Activated CD4-positive, alpha-beta T cell treated with anti-CD3 and anti-CD28 coated beads, Interleukin-2, amount 50 U/mL, for 48 hours (primary cell): ENCODE results near the gene DOK7.

Experiments used
- DNase-seq, 2 experiments: peaks; one replicate each; pipeline ENCODE4 v3.0.0-alpha.2; 2020

The DOK7 gene

DNA sequence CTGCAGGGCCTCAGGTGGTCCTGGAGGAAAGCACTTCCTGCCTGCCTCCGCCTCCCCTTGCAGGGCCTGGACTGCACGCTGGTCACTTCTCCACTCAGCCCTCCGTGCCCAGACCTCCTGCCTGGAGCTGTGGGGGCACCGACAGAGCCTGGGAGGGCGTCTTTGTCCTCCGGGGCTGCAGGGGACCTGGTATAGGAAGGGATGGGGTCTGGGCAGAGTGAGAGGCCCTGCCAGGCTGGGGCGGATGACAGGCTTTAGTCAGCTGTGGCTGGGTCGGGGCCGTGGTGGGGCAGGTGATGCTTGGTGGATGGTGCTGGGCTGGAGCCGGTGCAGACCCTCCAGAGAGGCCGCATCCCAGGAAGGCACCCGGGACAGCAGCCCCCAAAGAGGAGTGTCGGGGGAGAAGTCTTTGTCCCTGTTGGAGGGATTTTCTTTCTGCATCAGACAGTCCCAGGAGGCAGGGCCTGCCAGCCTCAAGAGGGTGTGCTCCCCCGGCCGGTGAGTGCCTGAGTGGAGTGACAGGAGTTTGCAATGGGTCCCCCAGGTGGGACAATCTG is 1.3 kb downstream of the DOK7 start:
- DNase-seq: no peak

DNA sequence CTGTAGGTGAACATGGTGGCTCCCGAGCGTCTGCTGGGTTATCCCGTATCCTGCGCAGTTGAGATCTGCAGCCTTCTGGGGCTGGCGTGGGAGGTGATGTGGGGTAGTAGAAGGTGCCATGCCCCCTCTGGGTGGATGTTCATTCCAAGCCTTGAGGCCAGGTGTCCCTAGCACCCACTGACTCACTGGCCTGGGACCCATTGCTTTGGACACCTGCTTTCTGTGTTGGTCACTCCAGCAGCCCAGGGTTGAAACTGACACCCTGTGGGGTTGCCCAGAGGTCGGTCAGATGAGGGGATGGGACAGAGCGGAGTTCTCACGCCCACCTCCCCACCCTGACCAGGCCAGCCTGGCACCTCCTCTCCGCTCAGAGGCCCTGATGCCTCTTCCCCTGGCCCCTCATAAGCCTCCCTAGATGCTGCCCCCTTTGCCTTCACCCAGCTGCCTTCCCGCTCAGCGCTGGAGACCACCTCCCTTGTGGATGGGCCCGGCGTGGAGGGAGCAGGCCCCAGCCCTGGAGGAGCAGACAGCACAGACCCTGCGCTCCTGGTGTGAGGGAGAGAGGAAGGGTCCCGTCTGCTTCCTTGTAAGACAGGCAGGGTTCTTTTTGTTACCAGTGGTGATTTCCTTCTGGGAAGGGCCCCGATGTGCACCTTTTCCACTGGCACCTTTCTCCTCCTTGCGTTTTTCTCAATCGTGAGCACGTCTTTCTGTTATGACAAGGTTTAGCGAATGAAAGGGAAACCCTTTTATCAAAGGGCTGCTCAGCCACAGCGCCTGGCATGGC is 2.0 kb downstream of the DOK7 start:
- DNase-seq: no peak

DNA sequence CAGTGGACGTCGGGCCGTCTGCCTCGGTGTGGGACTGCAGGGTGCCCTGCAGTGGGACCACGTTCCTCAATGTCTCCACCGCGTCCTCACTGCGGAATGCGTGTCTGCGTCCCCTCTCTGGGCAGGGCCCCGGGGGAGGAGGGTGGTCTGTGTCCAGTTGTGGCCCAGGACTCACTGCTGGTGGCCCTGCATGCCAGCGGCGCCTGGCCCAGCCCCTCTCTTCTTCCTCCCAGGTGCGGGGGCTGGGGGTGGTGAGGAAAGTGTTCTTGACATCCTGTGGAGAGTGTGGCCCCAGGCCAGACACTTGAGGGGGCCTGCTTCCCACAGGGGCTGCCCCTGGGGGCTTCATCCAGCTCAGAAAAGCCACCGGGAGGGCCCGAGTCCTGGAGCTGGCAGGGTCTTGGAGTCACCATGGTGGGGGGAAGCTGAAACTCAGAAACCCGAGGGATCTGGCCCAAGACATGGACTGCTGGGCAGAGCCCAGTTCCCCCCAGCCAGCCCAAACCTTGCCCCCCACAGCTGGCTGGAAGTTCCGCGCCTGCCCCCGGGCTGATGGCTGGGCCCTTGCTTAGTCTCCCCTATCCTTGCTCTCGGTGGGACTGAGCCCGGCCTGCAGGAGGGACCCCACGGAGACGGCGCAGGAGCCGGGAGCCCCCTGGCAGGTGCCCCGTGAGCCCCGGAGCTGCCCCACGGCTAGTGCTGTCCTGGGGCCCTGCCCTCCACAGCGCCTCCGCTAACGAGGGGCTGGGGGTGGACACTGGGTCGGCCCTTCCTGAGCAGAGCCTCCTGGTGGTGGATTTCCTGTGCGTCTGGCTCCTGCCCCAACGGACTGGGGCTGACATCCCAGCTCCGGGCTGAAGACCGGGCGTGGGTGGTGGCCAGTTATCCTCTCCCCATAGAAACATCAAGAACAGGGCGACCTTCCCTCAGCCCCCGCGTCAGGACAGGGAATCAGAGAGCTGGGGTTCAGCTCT is 2.9 kb downstream of the DOK7 start:
- no peak for DNase-seq

DNA sequence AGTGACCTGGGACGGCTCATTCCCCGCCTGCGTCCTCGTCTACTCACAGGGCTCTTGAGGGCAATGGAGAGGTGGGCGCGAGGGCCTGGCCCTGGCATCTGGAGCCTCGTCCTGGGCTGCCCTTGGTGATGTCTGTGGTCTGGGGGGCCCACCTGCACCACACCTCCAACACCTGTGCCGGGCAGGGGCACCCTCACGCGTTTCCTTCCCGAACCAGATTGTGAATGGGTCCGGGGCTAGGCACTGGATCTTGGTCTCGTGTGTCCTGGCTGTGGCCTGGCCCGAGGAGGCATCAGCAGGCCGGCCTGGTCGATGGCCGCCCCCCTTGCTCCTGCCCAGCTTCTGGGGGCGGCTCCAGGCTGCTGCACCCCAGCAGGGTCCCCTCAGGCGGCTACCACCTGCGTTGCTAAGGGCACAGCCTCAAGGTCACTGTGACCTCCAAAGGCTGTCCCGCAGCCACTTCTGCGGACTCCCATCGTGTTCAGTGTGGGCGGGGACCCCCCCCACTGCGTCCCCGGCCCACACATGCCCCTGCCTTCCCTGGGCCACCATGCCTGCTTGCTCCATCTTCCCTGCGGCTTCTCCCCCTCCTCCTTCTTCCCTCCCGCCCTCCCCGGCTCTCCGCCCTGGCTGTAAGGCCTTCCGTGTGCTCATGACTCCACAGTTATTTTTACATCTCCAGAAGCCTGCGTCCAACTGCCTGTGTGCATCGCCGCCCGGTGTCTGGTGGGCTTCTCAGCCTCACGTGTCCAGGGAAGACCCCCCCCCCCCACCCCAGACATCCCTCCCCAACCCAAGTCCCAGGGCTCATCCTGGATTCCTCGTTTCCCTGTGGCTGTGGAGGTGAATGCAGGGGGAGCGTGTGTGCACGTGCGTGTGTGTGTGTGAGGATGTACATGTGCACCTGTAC is 3.8 kb downstream of the DOK7 start:
- no peak for DNase-seq

DNA sequence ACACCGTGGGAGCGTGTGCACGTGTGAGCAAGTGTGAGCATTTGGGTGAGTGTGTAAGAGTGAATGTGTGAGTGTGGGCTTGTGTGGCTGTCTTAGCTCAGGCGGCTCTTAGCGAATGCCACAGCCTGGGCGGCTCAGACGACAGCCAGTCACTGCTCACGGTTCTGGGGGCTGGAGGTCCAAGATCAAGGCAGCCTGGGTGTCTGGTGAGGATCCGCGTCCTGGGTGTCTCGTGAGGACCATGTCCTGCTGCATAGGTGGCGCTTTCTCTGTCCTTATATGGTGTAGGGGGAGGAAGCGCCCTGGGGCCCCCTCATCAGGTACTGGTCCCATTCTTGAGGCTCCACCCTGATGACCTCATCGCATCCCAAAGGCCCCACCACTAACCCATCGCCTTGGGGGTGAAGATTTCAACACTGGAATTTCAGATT is 4.5 kb downstream of the DOK7 start:
- no peak for DNase-seq

DNA sequence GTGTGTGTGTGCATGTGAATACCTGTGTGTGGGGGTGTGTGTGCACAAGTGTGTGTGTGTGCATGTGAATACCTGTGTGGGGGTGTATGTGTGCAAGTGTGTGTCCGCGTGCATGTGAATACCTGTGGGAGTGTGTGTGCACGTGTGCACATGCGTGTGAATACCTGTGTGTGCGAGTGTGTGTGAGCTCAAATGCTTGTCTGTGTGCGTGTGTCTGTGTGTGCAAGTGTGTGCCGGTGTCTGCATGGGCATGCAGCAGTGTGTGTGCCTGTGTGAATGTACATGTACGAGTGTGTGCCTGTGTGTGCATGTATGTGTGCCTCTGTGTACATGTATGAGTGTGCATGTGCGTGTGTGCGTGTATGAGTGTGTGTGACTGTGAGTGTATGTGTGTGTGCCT is 5.0 kb downstream of the DOK7 start:
- DNase-seq: no peak

DNA sequence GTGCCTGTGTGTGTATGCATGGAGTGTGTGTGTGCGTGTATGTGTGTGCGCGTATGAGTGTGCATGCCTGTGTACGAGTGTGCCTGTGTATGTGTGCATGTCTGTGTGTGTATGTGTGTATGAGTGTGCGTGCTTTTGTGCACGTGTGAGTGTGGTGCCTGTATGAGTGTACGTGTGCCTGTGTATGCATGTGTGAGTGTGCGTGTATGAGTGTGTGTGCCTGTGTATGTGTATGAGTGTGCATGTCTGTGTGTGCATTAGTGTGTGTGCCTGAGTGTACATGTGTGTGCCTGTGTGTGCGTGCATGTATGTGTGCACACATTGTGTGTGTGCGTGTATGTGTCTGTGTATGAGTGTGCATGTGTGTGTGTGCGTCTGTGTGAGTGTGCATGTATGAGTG is 5.7 kb downstream of the DOK7 start:
- no peak for DNase-seq

DNA sequence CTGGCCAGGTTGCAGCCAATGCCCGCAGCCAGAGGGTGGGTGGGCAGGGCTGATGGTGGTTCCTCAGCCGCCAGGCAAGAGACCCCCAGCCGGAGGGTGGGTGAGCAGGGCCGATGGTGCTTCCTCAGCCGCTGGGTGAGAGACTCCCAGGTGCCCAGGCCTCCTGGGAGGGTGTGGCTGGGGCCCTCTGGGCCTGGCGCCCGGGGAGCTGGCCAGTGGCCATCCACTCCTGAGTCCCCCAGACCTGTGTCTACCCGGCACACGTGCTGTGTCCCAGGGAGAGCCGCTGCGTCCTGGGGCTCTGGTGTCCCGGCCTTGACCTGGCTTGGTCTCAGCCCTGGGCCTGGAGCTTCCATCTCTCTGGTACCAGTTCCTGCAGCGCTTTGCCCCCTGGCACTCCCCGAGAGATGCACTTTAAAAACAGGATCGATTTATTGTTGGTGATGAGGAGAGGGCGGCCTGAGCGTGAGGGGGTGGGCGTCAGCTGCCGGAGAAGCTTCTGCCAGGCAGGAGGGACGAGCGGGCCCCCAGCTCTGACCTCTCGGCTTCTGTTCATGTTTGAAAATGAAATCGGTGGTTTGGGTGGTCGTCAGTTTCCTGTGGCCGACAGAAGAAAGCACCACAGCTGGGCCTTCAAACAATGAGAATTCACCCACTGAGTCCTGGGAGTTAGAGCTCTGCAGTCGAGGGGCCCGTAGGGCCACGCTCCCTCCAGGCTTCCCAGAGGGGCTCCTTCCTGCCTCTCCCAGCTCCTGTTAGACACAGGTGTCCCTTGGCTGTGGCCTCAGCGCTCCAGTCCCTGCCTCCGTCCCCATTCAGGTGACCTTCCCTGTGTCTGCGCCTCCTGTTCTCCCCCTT is 6.5 kb downstream of the DOK7 start:
- no peak for DNase-seq

DNA sequence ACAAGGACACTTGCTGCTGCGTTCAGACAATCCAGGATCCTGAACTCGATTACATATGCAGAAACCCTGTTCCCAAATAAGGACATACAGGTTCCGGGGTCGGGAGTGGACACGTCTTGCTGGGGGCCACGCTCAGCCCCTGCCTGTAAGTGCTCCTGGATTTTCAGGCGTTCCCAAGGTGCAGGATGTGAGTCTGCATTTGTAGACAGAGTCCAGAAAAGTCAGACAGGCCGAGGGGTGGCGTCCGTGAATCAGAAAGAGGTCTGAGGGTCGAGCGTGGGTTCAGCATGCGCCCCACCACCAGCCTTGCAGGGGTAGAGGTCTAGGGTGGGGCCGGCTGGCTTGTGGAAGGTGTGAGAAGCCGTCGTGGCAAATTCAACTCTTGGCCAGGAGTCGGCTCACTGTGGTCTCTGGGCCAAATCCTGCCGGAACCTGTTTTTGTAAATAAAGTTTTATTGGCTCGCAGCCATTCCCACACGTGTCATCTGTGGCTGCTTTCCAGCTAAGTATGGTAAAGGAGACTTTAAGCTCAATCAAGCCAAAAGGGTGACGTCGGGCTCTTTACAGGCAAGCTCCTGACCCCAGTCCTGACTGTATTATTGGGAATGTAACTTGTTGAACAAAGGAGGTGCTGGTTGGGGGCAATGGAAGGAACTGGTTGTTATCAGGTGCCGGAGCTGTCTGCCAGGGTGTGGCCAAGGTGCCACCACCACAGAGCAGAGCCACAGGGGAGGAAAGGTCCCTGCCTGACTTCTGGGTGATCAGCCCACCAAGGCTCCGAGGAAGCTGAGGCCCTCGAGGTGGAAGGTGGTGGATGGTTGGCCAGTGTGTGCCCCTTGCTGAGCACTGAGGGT is 7.4 kb downstream of the DOK7 start:
- DNase-seq: no peak

DNA sequence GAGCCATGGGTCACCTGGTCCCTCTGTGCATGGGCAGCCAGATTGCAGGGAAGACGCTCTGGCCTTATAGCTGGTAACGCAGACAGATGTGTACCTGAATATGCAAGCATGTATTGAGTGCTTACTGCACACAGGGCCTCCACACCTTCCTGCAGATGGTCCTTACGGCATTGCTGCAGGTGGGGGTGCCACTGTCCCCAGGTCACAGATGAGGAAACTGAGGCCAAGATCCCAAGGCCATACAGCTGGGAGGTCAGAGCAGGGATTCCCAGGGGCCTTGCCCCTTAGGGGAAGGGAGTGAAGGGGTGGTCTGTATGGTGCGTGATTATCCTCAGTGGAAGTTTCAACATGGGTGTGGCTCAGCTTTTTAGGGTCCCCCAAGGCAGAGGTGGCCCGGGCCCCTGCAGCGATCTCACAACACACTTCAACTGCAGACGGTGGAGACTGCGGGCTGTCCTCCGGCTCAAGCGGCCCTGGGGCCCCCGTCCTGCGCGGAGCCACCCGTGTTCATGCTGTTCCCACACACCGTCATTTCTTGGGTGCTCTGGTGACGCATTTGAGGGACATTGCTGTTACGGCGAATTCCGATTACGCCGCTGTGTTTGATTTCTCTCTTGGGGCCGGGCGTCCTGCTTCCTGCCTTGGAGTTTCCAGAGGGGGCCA is 8.1 kb downstream of the DOK7 start:
- no peak for DNase-seq

DNA sequence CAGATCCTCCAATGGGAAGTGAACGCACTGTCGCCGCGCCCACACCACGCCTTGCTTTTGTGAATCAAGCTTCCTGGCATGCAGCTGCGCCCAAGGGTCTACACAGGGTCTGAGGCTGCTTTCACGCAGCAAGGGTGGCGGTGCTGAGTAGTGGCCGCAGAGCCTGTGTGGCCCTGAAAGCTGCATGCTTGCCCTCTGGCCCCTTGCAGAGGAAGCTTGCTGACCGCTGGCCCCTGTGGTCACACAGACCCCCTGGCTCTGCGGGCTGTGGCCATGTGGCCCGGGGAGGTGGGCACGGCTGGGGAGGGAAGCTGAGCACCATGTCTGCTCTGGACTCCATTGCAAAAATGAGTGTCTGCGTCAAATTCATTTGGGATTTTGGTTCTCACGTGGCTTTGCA is 8.8 kb downstream of the DOK7 start:
- no peak for DNase-seq

DNA sequence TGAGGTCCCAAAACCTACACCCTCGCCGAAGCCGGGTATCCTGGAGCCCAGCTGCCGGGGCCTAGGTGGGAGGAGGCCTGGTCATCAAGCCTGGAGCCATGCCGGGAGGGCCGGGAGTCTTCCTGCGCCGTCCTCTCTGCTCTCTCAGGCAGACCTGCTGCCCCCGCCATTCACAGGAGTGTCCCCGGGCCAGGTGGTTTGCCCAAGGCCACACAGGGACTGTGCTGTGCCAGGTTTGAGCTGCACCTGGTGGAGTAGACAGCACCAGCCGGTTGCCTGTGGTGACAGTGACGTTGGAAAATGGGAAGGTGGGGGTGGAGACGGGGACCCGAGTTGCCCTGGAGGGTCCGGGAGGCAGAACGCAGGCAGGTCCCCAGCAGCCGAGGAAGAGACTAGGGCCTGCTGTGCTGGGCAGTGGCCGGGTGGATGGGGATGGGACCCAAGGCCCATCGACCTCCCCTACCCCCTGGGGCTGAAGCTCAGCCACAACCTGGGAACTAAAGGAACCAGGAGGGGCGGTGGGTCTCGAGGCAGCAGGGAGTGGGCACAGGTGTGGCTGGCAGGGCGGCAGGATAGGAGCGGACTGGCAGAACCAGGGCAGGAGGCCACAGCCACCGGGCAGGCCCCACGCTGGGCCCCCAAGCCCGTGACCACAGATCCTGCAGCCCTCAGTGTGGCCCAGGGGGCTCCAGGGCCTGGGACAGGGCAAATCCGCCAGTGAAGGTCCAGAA is 9.5 kb downstream of the DOK7 start:
- no peak for DNase-seq

DNA sequence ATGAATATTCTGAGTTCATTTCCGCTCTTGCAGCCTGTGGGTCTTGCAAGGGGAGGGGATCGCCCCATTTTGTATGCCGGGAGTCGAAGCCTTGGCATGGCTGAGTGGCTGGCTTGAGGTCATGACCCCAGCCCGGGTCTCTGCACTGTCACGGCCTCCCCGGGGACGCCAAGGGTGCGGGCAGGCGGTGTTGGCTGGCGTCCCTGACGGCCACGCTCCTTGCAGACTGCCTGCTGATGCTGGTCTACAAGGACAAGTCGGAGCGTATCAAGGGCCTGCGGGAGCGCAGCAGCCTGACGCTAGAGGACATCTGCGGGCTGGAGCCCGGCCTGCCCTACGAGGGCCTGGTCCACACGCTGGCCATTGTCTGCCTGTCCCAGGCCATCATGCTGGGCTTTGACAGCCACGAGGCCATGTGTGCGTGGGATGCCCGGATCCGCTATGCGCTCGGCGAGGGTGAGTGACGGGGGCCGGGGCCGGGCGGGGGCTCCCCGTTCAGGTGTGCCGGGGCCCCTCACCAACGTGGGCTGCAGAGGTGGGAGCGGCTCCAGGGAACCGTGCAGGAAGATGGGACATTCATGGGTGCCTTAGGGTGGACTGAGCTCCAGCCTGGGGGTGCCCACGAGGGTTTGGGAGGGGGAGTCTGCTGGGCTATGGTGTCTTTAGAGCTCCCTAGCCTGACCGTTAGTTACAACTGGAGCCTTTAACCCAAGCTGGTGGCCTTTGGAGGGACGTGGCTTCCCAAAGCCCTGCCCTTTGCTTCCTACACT is 10.3 kb downstream of the DOK7 start:
- no peak for DNase-seq

DNA sequence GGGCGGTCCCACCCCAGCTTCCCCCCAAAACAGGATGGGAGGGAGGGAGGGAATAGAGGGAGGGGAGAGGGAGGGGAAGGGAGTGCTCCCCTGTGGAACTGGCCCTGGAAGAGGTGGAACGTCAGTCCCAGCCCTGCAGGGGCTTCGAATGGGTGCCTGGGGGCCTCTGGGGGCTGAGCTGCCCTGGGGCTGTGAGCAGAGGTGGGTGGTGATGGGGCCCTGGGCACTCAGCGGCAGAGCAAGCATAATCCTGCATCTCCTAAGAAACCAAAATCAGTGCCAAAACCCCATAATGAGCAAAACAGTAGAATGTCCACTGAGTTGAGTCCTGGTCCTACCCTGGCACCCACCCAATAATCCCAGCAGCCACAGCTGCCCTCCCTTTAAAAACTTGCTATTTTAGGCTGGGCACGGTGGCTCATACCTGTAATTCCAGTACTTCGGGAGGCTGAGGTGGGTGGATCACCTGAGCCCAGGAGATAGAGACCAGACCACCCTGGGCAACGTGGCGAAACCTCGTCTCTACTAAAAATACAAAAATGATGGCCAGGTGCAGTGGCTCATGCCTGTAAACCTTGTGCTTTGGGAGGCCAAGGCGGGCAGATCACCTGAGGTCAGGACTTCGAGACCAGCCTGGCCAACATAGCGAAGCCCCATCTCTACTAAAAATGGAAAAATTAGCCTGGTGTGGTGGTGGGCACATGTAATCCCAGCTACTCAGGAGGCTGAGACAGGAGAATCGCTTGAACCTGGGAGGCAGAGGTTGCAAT is 11.1 kb downstream of the DOK7 start:
- DNase-seq: no peak

DNA sequence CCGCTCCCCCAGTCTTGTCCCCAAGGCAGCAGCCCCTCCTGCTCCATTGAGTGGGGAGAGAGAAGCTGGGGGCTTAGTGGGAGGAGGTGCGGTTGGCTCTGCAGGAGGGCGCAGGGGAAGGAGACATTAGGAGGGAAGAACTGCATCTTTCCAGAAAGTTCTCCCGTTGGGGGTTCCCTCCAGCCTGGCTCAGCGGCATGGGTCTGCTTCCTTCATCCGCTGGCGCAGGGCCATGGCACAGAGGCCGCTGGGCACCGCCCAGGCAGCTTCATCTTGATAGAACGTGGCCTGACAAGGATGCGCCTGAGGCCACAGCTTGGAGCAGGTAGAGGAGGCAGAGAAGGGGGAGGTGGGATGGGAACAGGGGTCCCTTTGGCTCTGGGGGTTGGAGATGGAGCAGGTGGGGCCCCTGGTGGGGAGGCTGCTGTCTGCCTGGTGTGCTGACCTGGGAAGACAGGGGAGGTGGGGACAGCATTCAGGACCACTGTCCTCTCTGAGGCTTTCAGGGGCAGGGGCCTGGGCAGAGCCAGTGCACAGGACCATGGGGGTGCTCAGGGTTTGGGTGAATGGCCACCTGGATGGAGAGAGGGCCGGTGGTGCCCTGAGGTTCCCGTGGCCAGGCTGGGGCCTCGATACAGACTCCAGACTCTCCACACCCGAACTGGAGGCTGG is 12.1 kb downstream of the DOK7 start:
- no peak for DNase-seq

DNA sequence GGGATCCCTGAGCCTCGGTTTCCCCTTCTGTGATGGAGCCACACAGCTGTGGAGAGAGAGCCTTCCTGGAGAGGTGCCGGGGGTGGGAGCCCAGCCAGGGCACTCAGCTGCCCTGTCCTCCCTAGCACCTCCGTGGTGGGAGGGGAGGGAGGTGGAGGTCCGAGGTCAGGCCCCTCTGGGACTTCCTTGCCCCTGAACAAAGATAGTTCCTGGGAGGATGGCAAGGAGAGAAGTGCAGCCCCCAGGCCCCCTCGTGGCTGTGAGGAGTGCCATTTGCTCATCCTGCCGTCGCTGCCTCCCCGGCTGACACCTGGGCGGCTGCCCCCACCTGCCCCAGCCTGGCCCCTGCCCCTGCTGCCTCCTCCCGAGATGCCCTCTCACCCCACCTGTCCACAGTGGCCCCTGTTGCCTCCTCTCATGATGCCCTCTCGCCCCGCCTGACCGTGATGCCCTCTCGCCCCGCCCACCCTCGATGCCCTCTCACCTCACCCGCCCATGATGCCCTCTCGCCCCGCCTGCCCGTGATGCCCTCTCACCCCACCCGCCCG is 12.7 kb downstream of the DOK7 start:
- DNase-seq: no peak

DNA sequence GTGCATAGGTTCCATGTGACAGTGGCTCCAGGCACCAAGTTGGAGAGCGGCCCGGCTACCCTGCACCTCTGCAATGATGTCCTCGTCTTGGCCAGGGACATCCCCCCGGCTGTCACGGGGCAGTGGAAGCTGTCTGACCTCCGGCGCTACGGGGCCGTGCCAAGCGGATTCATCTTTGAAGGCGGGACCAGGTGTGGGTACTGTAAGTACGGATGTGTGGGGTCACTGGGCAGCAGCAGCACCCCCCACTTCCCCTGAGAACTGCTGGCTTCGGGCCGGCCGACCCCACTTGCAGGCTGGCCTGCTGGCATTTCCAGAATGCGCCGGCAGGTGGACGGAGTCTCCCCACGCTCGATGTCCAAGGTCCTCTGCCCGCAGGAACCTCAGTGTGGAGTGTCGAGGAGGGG is 13.2 kb downstream of the DOK7 start:
- no peak for DNase-seq
